GM12878 (cell line): ENCODE results near the gene GNAZ. TPM values are rescaled to one million over a fixed set of nuclear protein-coding genes. Genes with fewer than 3 reads are reported as not detected.

ENCODE experiments used
- ATAC-seq: fragments of 200-7000 bp; cut with Tn5 transposase; 3 replicates; pipeline ENCODE4 v1.9.1; 2020; ENCODE audit warnings: mild to moderate bottlenecking, moderate library complexity
- BruUV-seq: library from RNA; stranded (reverse); fragments of 400-500 nt; replicated peaks from 2 replicates; lab custom pipeline; 2021; lab: Mats Ljungman, UMichigan
- CTCF ChIA-PET: fragments of 300-600 bp; sonication (Branson Sonifier 250); formaldehyde crosslinking; extraction: SDS; loops from one replicate; lab custom pipeline; 2021; ENCODE audit warnings: inconsistent platforms; lab: Yijun Ruan, JAX
- POLR2A ChIA-PET: fragments of 350-600 bp; formaldehyde crosslinking; extraction: SDS; loops from one replicate; lab custom pipeline; 2021; ENCODE audit warnings: inconsistent platforms; lab: Charles Lee
- RAD21 ChIA-PET: fragments of 300-600 bp; sonication (Branson Sonifier 250); formaldehyde crosslinking; loops from one replicate; lab custom pipeline; 2023; ENCODE audit warnings: antibody characterized with exemption; ENCODE audit not compliant: unreplicated experiment; lab: Charles Lee
- SMC1A ChIA-PET: fragments of 300-600 bp; sonication (Branson Sonifier 250); formaldehyde crosslinking; loops from one replicate; lab custom pipeline; 2023; ENCODE audit not compliant: unreplicated experiment, uncharacterized antibody; lab: Charles Lee
- DNase-seq: peaks from one replicate; pipeline ENCODE4 v3.0.0-alpha.2; 2011; ENCODE audit warnings: low read depth, low spot score
- FAIRE-seq: peaks from 3 replicates; lab custom pipeline; 2011; peaks lifted over from hg19 to GRCh38; lab: Jason Lieb, UNC
- H2AFZ ChIP-seq: 2 replicates; pipeline ENCODE4 v1.6.0; 2011; ENCODE audit warnings: low read depth, low read length, control low read depth; ENCODE audit not compliant: control insufficient read depth
- H3K27ac ChIP-seq: 2 replicates; pipeline ENCODE4 v1.5.1; 2011; ENCODE audit warnings: control low read depth; ENCODE audit not compliant: control insufficient read depth, insufficient read depth
- H3K27me3 ChIP-seq, 2 experiments: replicated peaks in 1 of 2; 2 replicates each; pipeline versions ENCODE4 v1.6.0 to v1.6.1; 2011; ENCODE audit warnings: low read length in 1 of 2; ENCODE audit not compliant: control insufficient read depth in 2 of 2, insufficient read depth in 2 of 2
- H3K36me3 ChIP-seq, 2 experiments: 2 replicates each; pipeline ENCODE4 v1.5.1; 2011; ENCODE audit warnings: low read length in 1 of 2; ENCODE audit not compliant: control insufficient read depth in 2 of 2, insufficient read depth in 2 of 2
- H3K4me1 ChIP-seq: 2 replicates; pipeline ENCODE4 v1.6.1; 2011; ENCODE audit warnings: mild to moderate bottlenecking, low read length, moderate library complexity, mixed read lengths; ENCODE audit not compliant: control insufficient read depth, insufficient read depth
- H3K4me2 ChIP-seq: 2 replicates; pipeline ENCODE4 v1.6.0; 2011; ENCODE audit warnings: control low read depth; ENCODE audit not compliant: control insufficient read depth, insufficient read depth
- H3K4me3 ChIP-seq: fragments of 200-600 bp; sonication (generic); 2 replicates; pipeline ENCODE4 v1.5.1; 2016
- H3K79me2 ChIP-seq: 2 replicates; pipeline ENCODE4 v1.6.0; 2011; ENCODE audit warnings: low read length; ENCODE audit not compliant: control insufficient read depth, insufficient read depth
- H3K9ac ChIP-seq: 2 replicates; pipeline ENCODE4 v1.8.0; 2011; ENCODE audit warnings: low read length, control low read depth, mixed read lengths; ENCODE audit not compliant: control insufficient read depth, insufficient read depth
- H3K9me3 ChIP-seq: replicated peaks from 3 replicates; pipeline ENCODE4 v1.5.1; 2011; ENCODE audit warnings: mild to moderate bottlenecking, low read length; ENCODE audit not compliant: control insufficient read depth, insufficient read depth
- H4K20me1 ChIP-seq: 2 replicates; pipeline ENCODE4 v1.6.0; 2011; ENCODE audit not compliant: control insufficient read depth, insufficient read depth
- BRCA1 ChIP-seq: IDR thresholded peaks from 2 replicates; pipeline ENCODE4 v1.6.1; 2011; ENCODE audit warnings: low read depth, low read length, improper control_type of control experiment
- FOXK2 ChIP-seq: fragments of 450-650 bp; IDR thresholded peaks from 2 replicates; pipeline ENCODE4 v1.6.1; 2017; ENCODE audit warnings: mild to moderate bottlenecking, moderate library complexity
- WGBS: methylation state at CpG from one replicate; pipeline ENCODE4 v1.1.6; 2016; ENCODE audit warnings: low lambda C conversion rate; ENCODE audit not compliant: insufficient replicate concordance, insufficient coverage; ENCODE audit errors: missing lambda C conversion rate; 5-methylcytosine and 5-hydroxymethylcytosine counted together
- in situ Hi-C: fragments of 300-500 bp; cut with MboI; formaldehyde crosslinking; loops from 9 replicates; pipeline ENCODE4 v1.14.3; 2018; ENCODE audit warnings: mixed read lengths
- intact Hi-C: fragments of 100-400 bp; cut with micrococcal nuclease; formaldehyde crosslinking; loops from one replicate; pipeline ENCODE4 v1.14.2; 2022; ENCODE audit not compliant: unreplicated experiment
- polyA plus RNA-seq, 11 experiments: library from polyadenylated mRNA; depleted of rRNA in 4 of 11; unstranded in 6 of 11; stranded (reverse) in 5 of 11; fragments of >200 nt; fragmentation: Nextera tagmentation in 4 of 11; fragmentation: Illumina TruSeq in 1 of 11; extraction: Ambion mirVana in 4 of 11; extraction: Trizol in 1 of 11; gene quantifications; 1 replicate in 1 of 11; 2 replicates in 10 of 11; pipeline versions ENCODE4 v1.2.1 to v1.2.3, GENCODE V29; 2011 to 2016; ENCODE audit warnings: inconsistent platforms in 2 of 11, missing spikeins in 2 of 11, low read depth in 1 of 11
- total RNA-seq, 4 experiments: library from RNA; depleted of rRNA in 3 of 4; stranded (reverse); fragments of >200 nt in 3 of 4; fragmentation: Illumina TruSeq in 1 of 4; extraction: Trizol in 1 of 4; gene quantifications; 2 replicates each; pipeline versions ENCODE4 v1.2.1 to v1.2.3, GENCODE V29; 2013 to 2021

GNAZ gene
- total and polyA plus RNA-seq, 10 of the 15 experiments (the other 5 are each of a cell fraction or from before 2014, with no cell fraction given) = 0.09 to 1.0 (median 0.44) TPM; not detected in 1

DNA sequence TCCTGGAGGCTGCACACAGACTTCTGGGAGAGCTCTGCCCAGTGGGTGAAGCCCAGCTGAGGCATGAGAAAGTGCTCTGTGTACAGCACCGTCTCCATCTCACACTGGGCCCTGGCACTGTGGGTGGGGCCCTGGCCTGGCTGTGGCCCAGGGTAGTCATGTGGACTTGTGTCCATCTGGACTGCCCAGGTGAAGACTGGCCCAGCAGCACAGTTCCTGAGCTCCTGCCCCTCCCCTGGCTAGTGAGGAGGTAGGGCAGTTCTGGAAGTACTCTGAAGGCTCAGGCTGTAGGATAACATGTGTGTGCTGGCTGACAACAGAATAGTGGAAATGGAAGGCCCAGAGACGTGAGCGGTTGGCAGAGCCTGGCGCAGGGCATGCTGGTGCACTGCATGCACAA is 36.0 kb downstream of the GNAZ start:
- DNase-seq (no peak), FAIRE-seq (no peak), ATAC-seq (no peak)
- Histone ChIP-seq H3K36me3 (no peaks in the 10 kb centered on the region; a peak in 1 of 4 replicates), H3K4me3 (no peak overlapping the region), H3K9ac (no peak overlapping the region), H3K4me1 (no peaks in the 10 kb centered on the region), H3K9me3 (no peaks in the 10 kb centered on the region), H3K79me2 (no peaks in the 10 kb centered on the region), H3K4me2 (no peak overlapping the region), H3K27ac (no peak overlapping the region), H3K27me3 (no peaks in the 10 kb centered on the region), H2AFZ (no peak overlapping the region), H4K20me1 (no peaks in the 10 kb centered on the region)
- in situ Hi-C loops (no loop called here), intact Hi-C loops (no loop called here)
- ChIA-PET CTCF (interaction anchor here (2.6 to 3.3 kb wide), 2 partner anchors 21 to 146 kb away, joined by 8 to 11 read pairs; no protein-coding TSS in a partner anchor), SMC1A (interaction anchor here (0.6 to 1.0 kb wide), 2 partner anchors 146 to 279 kb away, joined by 3 to 4 read pairs; no protein-coding TSS in a partner anchor), POLR2A (no interaction called here), RAD21 (no interaction called here)
- no TSS peak for BruUV-seq
- TF ChIP-seq FOXK2 = no peak
- 38% methylated on average over 4 of the region's 4 CpGs for WGBS

DNA sequence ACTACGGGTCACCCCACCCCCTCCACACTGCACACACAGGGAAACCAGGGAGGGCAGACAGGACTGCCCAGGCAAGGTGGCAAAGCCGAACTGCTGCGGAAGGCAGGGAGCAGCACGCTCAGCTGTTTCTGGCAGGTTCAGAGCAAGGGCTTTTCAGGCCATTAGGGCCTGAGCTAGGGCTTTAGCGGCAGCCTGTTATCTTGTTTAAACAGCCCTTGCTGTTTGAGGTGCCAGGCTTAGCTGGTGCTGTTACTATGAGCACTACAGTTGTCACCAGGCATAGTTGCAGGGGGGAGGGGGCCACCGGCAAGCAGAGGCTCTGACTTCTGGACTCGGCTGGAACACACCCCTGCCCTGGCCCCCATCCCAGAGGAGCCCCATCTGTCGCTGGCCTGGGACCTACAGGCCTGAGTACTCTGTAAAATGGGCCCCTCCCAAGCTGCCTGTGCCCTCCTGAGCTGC is 36.6 kb downstream of the GNAZ start:
- ChIA-PET POLR2A (interaction anchor here (0.6 kb wide), 1 partner anchor 108 kb away, joined by 3 read pairs; no protein-coding TSS in a partner anchor), RAD21 (no interaction called here), SMC1A (interaction anchor here (1.0 kb wide), 1 partner anchor 147 kb away, joined by 4 read pairs; no protein-coding TSS in a partner anchor), CTCF (no interaction called here)
- 55% methylated on average over 8 of the region's 8 CpGs for WGBS
- BruUV-seq = no TSS peak
- H3K36me3 ChIP-seq = no peaks in the 10 kb centered on the region; a peak in 1 of 4 replicates
- no peaks in the 10 kb centered on the region for H3K4me1 ChIP-seq
- intact Hi-C loops (no loop called here), in situ Hi-C loops (no loop called here)
- no peak overlapping the region for H3K27ac ChIP-seq
- FAIRE-seq (no peak), DNase-seq (no peak), ATAC-seq (no peak)
- TF ChIP-seq BRCA1 = no peak
- no peaks in the 10 kb centered on the region for H4K20me1 ChIP-seq
- no peak overlapping the region for H2AFZ ChIP-seq
- H3K27me3 ChIP-seq = no peaks in the 10 kb centered on the region
- no peak overlapping the region for H3K4me2 ChIP-seq
- no peaks in the 10 kb centered on the region for H3K9me3 ChIP-seq
- H3K4me3 ChIP-seq = no peak overlapping the region
- no peak overlapping the region for H3K9ac ChIP-seq
- no peaks in the 10 kb centered on the region for H3K79me2 ChIP-seq
